B cell (primary cell): Measurements from ENCODE around the gene KIF20B. TPM values are rescaled to one million over a fixed set of nuclear protein-coding genes. Genes with fewer than 3 reads are reported as not detected.

Experiments
- ATAC-seq: fragments of 200-7000 bp; cut with Tn5 transposase; one replicate; pipeline ENCODE4 v1.10.0; 2021; ENCODE audit warnings: low read depth, mild to moderate bottlenecking, moderate number of reproducible peaks, moderate library complexity
- CTCF ChIA-PET: fragments of 350-600 bp; sonication (Branson Sonifier 250); formaldehyde crosslinking; loops from one replicate; lab custom pipeline; 2021; ENCODE audit warnings: antibody characterized with exemption, inconsistent platforms; lab: Charles Lee
- POLR2A ChIA-PET: fragments of 350-600 bp; sonication (Branson Sonifier 250); formaldehyde crosslinking; loops from one replicate; lab custom pipeline; 2021; ENCODE audit warnings: antibody characterized with exemption; lab: Charles Lee
- DNase-seq: peaks from one replicate; pipeline ENCODE4 v3.0.0; 2013
- H2AFZ ChIP-seq: 2 replicates; pipeline ENCODE4 v1.6.1; 2012; ENCODE audit warnings: mild to moderate bottlenecking, low read depth, low read length; ENCODE audit not compliant: insufficient read depth, poor library complexity, severe bottlenecking
- H3K27ac ChIP-seq, 2 donors: 1 replicate in 1 of 2; 2 replicates in 1 of 2; pipeline ENCODE4 v1.5.1; 2012 to 2013; ENCODE audit warnings: low read length in 2 of 2, mild to moderate bottlenecking in 2 of 2, moderate library complexity in 1 of 2
- H3K27me3 ChIP-seq, 4 experiments: fragments of 200-600 bp in 1 of 4; sonication (generic) in 1 of 4; replicated peaks in 1 of 4; 1 replicate in 2 of 4; 2 replicates in 2 of 4; pipeline versions ENCODE4 v1.6.1 to v1.7.0; 2013 to 2016; ENCODE audit warnings: low read length in 3 of 4, mild to moderate bottlenecking in 2 of 4, mixed read lengths in 1 of 4, moderate library complexity in 1 of 4; ENCODE audit not compliant: insufficient read depth in 4 of 4, control insufficient read depth in 3 of 4; ENCODE audit errors: control extremely low read depth in 1 of 4
- H3K36me3 ChIP-seq, 2 experiments: replicated peaks in 1 of 2; 1 replicate in 1 of 2; 2 replicates in 1 of 2; pipeline versions ENCODE4 v1.6.1 to v1.7.1; 2013; ENCODE audit warnings: low read length in 1 of 2; ENCODE audit not compliant: insufficient read depth in 2 of 2, control insufficient read depth in 1 of 2; ENCODE audit errors: control extremely low read depth in 1 of 2, extremely low read depth in 1 of 2
- H3K4me1 ChIP-seq, 2 donors: fragments of 200-600 bp in 1 of 2; sonication (generic) in 1 of 2; 1 replicate in 1 of 2; 2 replicates in 1 of 2; pipeline versions ENCODE4 v1.5.1 to v1.6.1; 2013 to 2017; ENCODE audit warnings: low read length in 2 of 2; ENCODE audit not compliant: control insufficient read depth in 2 of 2, insufficient read depth in 2 of 2
- H3K4me2 ChIP-seq: replicated peaks from 2 replicates; pipeline ENCODE3; 2012; ENCODE audit warnings: mild to moderate bottlenecking, low read depth, low read length; ENCODE audit not compliant: poor library complexity, severe bottlenecking
- H3K4me3 ChIP-seq, 5 experiments: fragments of 200-600 bp in 1 of 5; sonication (generic) in 1 of 5; 1 replicate in 3 of 5; 2 replicates in 2 of 5; pipeline versions ENCODE4 v1.5.1 to v1.7.0; 2011 to 2016; ENCODE audit warnings: low read length in 4 of 5, mild to moderate bottlenecking in 4 of 5, low read depth in 2 of 5, control low read depth in 1 of 5, moderate library complexity in 1 of 5; ENCODE audit not compliant: insufficient read depth in 1 of 5; ENCODE audit errors: control extremely low read depth in 1 of 5, extremely low read depth in 1 of 5
- H3K79me2 ChIP-seq: fragments of 200-600 bp; sonication (generic); one replicate; pipeline ENCODE4 v1.6.0; 2016; ENCODE audit warnings: low read length; ENCODE audit not compliant: control insufficient read depth, insufficient read depth
- H3K9ac ChIP-seq: fragments of 200-600 bp; sonication (generic); 2 replicates; pipeline ENCODE4 v1.6.1; 2017; ENCODE audit warnings: mild to moderate bottlenecking, low read length, moderate library complexity
- H3K9me3 ChIP-seq, 3 donors: one replicate each; pipeline versions ENCODE4 v1.6.1 to v1.7.1; 2013; ENCODE audit warnings: low read length in 2 of 3; ENCODE audit not compliant: control insufficient read depth in 2 of 3, insufficient read depth in 1 of 3; ENCODE audit errors: control extremely low read depth in 1 of 3
- H4K20me1 ChIP-seq: 2 replicates; pipeline ENCODE4 v1.6.0; 2012; ENCODE audit warnings: mild to moderate bottlenecking, low read length; ENCODE audit not compliant: insufficient read depth, control insufficient read depth, poor library complexity, severe bottlenecking
- H3K27ac Mint-ChIP-seq: one replicate; pipeline ENCODE4 v1.8.0; 2021; ENCODE audit warnings: mixed read lengths
- H3K27me3 Mint-ChIP-seq: one replicate; pipeline ENCODE4 v1.8.0; 2021; ENCODE audit warnings: mixed read lengths
- H3K4me1 Mint-ChIP-seq: one replicate; pipeline ENCODE4 v1.8.0; 2021; ENCODE audit warnings: mixed read lengths
- H3K4me3 Mint-ChIP-seq: one replicate; pipeline ENCODE4 v1.8.0; 2021; ENCODE audit warnings: mixed read lengths
- H3K9me3 Mint-ChIP-seq: one replicate; pipeline ENCODE4 v1.8.0; 2022; ENCODE audit warnings: mixed read lengths; ENCODE audit not compliant: insufficient read depth
- EZH2 ChIP-seq: IDR thresholded peaks from 2 replicates; pipeline ENCODE4 v1.6.1; 2012; ENCODE audit warnings: borderline replicate concordance, low read depth, mild to moderate bottlenecking, moderate library complexity, low read length; ENCODE audit not compliant: insufficient read depth, poor library complexity, severe bottlenecking
- WGBS: methylation state at CpG from one replicate; pipeline ENCODE4 v1.1.5; 2013; ENCODE audit warnings: missing lambda C conversion rate; ENCODE audit not compliant: insufficient coverage; 5-methylcytosine and 5-hydroxymethylcytosine counted together
- intact Hi-C: fragments of 100-400 bp; cut with micrococcal nuclease; formaldehyde crosslinking; loops from one replicate; pipeline ENCODE4 v1.10.0; 2022
- polyA plus RNA-seq: library from polyadenylated mRNA; depleted of rRNA; stranded (reverse); fragments of >200 nt; gene quantifications from 2 replicates; pipeline ENCODE4 v1.2.3, GENCODE V29; 2012
- total RNA-seq, 2 donors: library from RNA; stranded (reverse); fragments of 120-200 nt in 1 of 2; gene quantifications; 1 replicate in 1 of 2; 2 replicates in 1 of 2; pipeline versions ENCODE4 v1.2.3 to v1.2.4, GENCODE V29; 2013 to 2022
- TF ChIP-seq, protein P1 (sequence below): fragments of 200-600 bp; IDR thresholded peaks from one replicate; pipeline ENCODE4 v1.8.0; 2022; ENCODE audit warnings: antibody characterized with exemption, mild to moderate bottlenecking

Gene KIF20B
- total and polyA plus RNA-seq, 2 donors (not counting 1 experiment from before 2014, with no cell fraction given) = 1.6 to 24.6 TPM

- Histone ChIP-seq H4K20me1 (no peaks in the 10 kb centered on the region), H2AFZ (no peak overlapping the region), H3K4me2 (no peak overlapping the region), H3K4me3 (no peak overlapping the region), H3K27me3 (no peaks in the 10 kb centered on the region), H3K36me3 (peaks cover 0 to 7% of the 10 kb centered on the region in 2 experiments), H3K9ac (no peak overlapping the region), H3K4me1 (peaks cover 11 to 24% of the 10 kb centered on the region in 2 donors), H3K9me3 (peaks cover 0 to 3% (median 0%) of the 10 kb centered on the region in 3 donors), H3K27ac (no peak overlapping the region), H3K79me2 (peaks cover 4% of the 10 kb centered on the region)
- 100% methylated on average over 1 of the region's 4 CpGs for WGBS
- ATAC-seq (no peak), DNase-seq (no peak)
- no peaks in the 10 kb centered on the region for H3K27me3 Mint-ChIP-seq
- peaks cover 24% of the 10 kb centered on the region for H3K4me1 Mint-ChIP-seq
- H3K4me3 Mint-ChIP-seq = no peak overlapping the region
- ChIA-PET CTCF (interaction anchor here (0.9 kb wide), 1 partner anchor 15 kb away, joined by 3 read pairs; no protein-coding TSS in a partner anchor), POLR2A (no interaction called here)
- TF ChIP-seq, protein P1, sequence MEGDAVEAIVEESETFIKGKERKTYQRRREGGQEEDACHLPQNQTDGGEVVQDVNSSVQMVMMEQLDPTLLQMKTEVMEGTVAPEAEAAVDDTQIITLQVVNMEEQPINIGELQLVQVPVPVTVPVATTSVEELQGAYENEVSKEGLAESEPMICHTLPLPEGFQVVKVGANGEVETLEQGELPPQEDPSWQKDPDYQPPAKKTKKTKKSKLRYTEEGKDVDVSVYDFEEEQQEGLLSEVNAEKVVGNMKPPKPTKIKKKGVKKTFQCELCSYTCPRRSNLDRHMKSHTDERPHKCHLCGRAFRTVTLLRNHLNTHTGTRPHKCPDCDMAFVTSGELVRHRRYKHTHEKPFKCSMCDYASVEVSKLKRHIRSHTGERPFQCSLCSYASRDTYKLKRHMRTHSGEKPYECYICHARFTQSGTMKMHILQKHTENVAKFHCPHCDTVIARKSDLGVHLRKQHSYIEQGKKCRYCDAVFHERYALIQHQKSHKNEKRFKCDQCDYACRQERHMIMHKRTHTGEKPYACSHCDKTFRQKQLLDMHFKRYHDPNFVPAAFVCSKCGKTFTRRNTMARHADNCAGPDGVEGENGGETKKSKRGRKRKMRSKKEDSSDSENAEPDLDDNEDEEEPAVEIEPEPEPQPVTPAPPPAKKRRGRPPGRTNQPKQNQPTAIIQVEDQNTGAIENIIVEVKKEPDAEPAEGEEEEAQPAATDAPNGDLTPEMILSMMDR = no peak
- no peak for TF ChIP-seq EZH2
- H3K9me3 Mint-ChIP-seq = no peaks in the 10 kb centered on the region
- intact Hi-C loops = no loop called here
- no peak overlapping the region for H3K27ac Mint-ChIP-seq
Measured at GRCh38 chr10:89741126-89741762, 39.9 kb downstream of the KIF20B start.

DNA sequence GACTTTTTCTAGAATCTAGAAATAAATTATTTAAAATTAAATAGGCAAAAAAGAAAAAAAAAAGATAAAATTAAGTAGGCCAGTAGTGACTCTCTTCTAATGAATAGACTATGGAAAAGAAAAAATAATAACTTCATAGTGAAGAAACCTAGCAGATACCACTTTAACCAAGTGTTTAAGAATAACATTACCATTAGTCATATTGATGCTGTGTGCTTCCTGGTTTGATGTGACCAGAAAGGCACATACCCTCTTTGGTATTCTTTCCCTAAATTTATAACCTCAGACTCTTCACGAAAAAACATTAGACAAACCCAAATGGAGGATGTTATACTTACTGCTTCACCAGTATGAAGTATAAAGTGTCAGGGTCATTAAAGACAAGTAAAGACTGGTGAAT, 42.6 kb downstream of the KIF20B start:
- Mint-ChIP-seq H3K9me3 (no peaks in the 10 kb centered on the region), H3K4me1 (peaks cover 8% of the 10 kb centered on the region), H3K27me3 (no peaks in the 10 kb centered on the region), H3K4me3 (no peak overlapping the region), H3K27ac (no peak overlapping the region)
- no peak for TF ChIP-seq EZH2
- TF ChIP-seq, protein P1 = no peak
- Histone ChIP-seq H2AFZ (no peak overlapping the region), H3K4me1 (peaks cover 5 to 9% of the 10 kb centered on the region in 2 donors), H3K9ac (no peak overlapping the region), H3K4me2 (no peak overlapping the region), H3K27me3 (no peaks in the 10 kb centered on the region), H3K79me2 (peaks cover 4% of the 10 kb centered on the region), H3K36me3 (peaks cover 2 to 15% of the 10 kb centered on the region in 2 experiments), H4K20me1 (no peaks in the 10 kb centered on the region), H3K27ac (no peak overlapping the region), H3K9me3 (peaks cover 0 to 6% (median 0%) of the 10 kb centered on the region in 3 donors), H3K4me3 (no peak overlapping the region)
- ChIA-PET CTCF (no interaction called here), POLR2A (no interaction called here)
- DNase-seq (no peak), ATAC-seq (no peak)
- intact Hi-C loops = no loop called here
- no CpG with 5 or more reads among the region's 1 CpG for WGBS
